ENCODE data around the gene NOG. TPM values are rescaled to one million over a fixed set of nuclear protein-coding genes. Genes with fewer than 3 reads are reported as not detected.

Gene NOG
- total and polyA plus RNA-seq, 9 of the 15 experiments (the other 6 are each of a cell fraction or from before 2014, with no cell fraction given): not detected

GRCh38 chr17:56602292-56603130, 9.0 kb downstream of the NOG start:
- H3K9me3 ChIP-seq (replicated peaks; ENCODE audit: control insufficient read depth, insufficient read depth, low read depth, low read length): no peaks in the 10 kb centered on the region
- no peak for DNase-seq (ENCODE audit: extremely low read depth in 1 of 4, low spot score in 3 of 4)
- intact Hi-C loops (cut with micrococcal nuclease): no loop called here
- no peaks in the 10 kb centered on the region for H3K36me3 ChIP-seq (ENCODE audit: control insufficient read depth, insufficient read depth, low read length)
- H3K4me2 ChIP-seq (ENCODE audit: insufficient read depth, low read length): no peak overlapping the region
- no peak overlapping the region for H3K27ac ChIP-seq (ENCODE audit: extremely low read depth, low read depth, low read length)
- no TSS peak for BruUV-seq (replicated peaks)
- no peaks in the 10 kb centered on the region for H3K9me1 ChIP-seq (ENCODE audit: control insufficient read depth, insufficient read depth, low read length)
- no peaks in the 10 kb centered on the region for H4K20me1 ChIP-seq (replicated peaks; ENCODE audit: control insufficient read depth, insufficient read depth, low read length)
- WGBS (ENCODE audit: insufficient coverage, low coverage, missing lambda C conversion rate): 0% methylated on average over 8 of the region's 8 CpGs
- no peak overlapping the region for H3K9ac ChIP-seq (ENCODE audit: insufficient read depth in 1 of 2, low read depth in 2 of 2, low read length in 2 of 2)
- ChIA-PET POLR2A (no interaction called here), CTCF (ENCODE audit: low intra/inter-chr PET ratio) (no interaction called here)
- H3K27me3 ChIP-seq (ENCODE audit: control insufficient read depth in 2 of 2, insufficient read depth in 2 of 2, low read length in 2 of 2): peaks cover 4 to 7% of the 10 kb centered on the region in 2 experiments; a peak in 2 of 5 replicates
- no peak overlapping the region for H3K4me3 ChIP-seq
- in situ Hi-C loops (cut with MboI): no loop called here
- no peaks in the 10 kb centered on the region for H3K4me1 ChIP-seq (replicated peaks in 1 of 2; ENCODE audit: control insufficient read depth in 2 of 2, insufficient read depth in 2 of 2, low read length in 2 of 2)
- no peak for ATAC-seq
- no peaks in the 10 kb centered on the region for H3K79me2 ChIP-seq (ENCODE audit: control insufficient read depth, insufficient read depth, low read length)
- no peak for FAIRE-seq
- no peak overlapping the region for H2AFZ ChIP-seq (ENCODE audit: low read depth, low read length)
- no peak for TF ChIP-seq EZH2 (IDR thresholded peaks at IDR 0.05; ENCODE audit: borderline replicate concordance, low read depth, low read length)
- no peak for TF ChIP-seq ZNF668 (CRISPR knock-in tag; IDR thresholded peaks at IDR 0.05)
- no peak for TF ChIP-seq CREM (IDR thresholded peaks at IDR 0.05; ENCODE audit: low read depth)
- TF ChIP-seq TEAD4 (IDR thresholded peaks at IDR 0.05; ENCODE audit: low read length): no peak
- TF ChIP-seq TEAD4 (CRISPR knock-in tag; IDR thresholded peaks at IDR 0.05; ENCODE audit: borderline replicate concordance): no peak
- TF ChIP-seq TGIF2 (CRISPR knock-in tag; IDR thresholded peaks at IDR 0.05): no peak
- no peak for TF ChIP-seq CTBP1 (IDR thresholded peaks at IDR 0.05; ENCODE audit: borderline replicate concordance)
- TF ChIP-seq CEBPB (tag; IDR thresholded peaks at IDR 0.05): no peak
- TF ChIP-seq, protein P1, sequence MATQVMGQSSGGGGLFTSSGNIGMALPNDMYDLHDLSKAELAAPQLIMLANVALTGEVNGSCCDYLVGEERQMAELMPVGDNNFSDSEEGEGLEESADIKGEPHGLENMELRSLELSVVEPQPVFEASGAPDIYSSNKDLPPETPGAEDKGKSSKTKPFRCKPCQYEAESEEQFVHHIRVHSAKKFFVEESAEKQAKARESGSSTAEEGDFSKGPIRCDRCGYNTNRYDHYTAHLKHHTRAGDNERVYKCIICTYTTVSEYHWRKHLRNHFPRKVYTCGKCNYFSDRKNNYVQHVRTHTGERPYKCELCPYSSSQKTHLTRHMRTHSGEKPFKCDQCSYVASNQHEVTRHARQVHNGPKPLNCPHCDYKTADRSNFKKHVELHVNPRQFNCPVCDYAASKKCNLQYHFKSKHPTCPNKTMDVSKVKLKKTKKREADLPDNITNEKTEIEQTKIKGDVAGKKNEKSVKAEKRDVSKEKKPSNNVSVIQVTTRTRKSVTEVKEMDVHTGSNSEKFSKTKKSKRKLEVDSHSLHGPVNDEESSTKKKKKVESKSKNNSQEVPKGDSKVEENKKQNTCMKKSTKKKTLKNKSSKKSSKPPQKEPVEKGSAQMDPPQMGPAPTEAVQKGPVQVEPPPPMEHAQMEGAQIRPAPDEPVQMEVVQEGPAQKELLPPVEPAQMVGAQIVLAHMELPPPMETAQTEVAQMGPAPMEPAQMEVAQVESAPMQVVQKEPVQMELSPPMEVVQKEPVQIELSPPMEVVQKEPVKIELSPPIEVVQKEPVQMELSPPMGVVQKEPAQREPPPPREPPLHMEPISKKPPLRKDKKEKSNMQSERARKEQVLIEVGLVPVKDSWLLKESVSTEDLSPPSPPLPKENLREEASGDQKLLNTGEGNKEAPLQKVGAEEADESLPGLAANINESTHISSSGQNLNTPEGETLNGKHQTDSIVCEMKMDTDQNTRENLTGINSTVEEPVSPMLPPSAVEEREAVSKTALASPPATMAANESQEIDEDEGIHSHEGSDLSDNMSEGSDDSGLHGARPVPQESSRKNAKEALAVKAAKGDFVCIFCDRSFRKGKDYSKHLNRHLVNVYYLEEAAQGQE (IDR thresholded peaks at IDR 0.05; ENCODE audit: borderline replicate concordance): no peak
- TF ChIP-seq, protein P1 (CRISPR knock-in tag; IDR thresholded peaks at IDR 0.05; ENCODE audit: low read depth): no peak
- no peak for TF ChIP-seq KAT2B (IDR thresholded peaks at IDR 0.05; ENCODE audit: low read depth, low read length)

Data from K562 (cell line).